HG03045 (cell line): ENCODE results near the gene KRT1.
"Not testable (repeated sequence)": the region's sequence is repeated elsewhere in the genome, so short reads cannot be mapped to it uniquely, and the experiment has no call there.

ENCODE experiments used
- ATAC-seq: cut with Tn5 transposase; IDR thresholded peaks from one replicate; pipeline ENCODE4 v1.9.1; 2021; ENCODE audit warnings: mild to moderate bottlenecking, moderate library complexity; ENCODE audit not compliant: unreplicated experiment

Gene KRT1

DNA sequence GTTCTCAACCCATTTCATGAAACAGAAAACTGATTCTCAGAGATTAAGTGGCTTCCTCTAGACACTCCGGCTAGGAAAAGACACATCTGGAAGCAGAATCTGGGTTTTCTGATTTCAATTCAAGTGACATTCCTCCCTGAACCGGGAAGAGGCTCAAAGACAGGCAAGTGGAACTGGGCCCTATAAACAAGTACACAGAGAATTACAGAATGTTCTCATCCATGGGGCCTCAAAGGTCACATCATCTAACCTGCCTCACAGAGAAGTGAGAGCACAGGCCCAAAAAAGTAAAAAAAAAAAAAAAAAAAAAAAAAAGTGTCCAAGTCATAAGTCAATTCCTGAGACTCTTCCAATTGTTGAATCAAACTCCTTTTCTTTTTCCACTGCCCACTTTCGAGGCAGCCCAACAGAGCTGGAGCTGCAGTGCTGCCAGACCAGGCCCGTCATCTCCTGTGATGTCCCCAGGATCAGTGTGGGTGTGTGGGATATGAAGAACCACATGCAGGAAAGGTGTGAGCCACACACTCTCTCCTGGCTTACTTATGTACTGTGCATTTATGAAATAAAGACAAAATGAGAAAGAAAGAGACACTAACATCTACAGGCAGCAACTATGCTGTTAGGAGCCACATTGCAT is 2.8 kb upstream of the KRT1 start:
- ATAC-seq, result no peak

- no peak for ATAC-seq
Observed at GRCh38 chr12:52682381-52682660, 2.1 kb upstream of the KRT1 start.

DNA sequence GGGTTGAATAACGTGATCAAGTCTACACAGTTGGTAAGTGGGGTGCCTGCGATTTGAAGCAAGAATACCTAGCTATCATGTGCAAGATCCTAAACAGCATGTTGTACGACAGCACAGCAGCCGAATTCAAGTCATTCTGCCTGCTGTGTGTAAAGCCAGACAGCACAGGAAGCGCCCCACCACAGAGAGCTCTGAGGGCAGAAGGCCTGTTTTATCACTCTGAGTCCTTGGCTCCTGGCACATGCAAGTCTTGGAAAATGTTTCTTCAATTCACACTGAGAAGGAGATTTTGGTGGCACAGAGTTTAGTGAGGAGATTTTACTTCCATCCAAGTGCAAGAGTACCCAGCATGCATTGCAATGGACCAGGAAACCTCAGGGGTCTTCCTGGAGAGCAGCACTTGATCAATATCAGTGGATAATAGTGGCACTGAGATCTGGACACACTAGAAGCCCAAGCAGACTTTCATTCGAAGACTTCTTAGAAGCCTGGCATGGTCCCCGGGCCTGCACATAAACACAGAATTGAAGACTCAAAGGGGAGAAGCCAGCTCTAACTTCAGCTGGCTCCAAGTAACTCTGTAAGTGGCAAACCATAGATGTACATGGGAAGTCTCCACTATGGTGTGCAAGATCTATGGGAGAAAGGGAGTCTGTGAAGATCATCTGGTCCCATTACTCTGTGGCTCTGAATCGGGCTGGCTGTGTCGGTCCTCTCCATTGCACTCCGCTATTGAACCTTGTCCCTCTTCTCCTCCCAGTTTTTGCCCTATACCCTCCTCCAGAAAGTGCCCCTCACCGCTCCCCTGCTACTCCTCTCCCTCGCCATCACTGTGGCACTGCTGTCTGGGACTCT is 1.5 kb upstream of the KRT1 start:
- ATAC-seq, result no peak

DNA sequence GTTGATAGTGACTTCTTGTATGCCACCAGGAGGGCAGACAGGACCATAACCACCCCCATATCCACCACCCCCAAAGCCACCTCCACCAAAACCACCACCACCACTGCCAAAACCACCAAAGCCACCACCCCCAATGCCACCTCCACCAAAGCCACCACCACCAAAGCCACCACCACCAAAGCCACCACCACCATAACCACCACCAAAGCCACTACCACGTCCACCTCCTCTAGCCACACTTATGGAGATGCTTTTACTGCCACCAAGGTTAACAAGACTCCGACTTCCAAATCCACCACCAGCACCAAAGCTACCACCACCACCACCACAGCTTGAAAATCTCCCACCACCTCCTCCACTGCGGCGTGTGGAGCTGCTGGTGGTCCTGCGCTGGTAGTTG is 332 bp downstream of the KRT1 start:
- ATAC-seq, result no peak

DNA sequence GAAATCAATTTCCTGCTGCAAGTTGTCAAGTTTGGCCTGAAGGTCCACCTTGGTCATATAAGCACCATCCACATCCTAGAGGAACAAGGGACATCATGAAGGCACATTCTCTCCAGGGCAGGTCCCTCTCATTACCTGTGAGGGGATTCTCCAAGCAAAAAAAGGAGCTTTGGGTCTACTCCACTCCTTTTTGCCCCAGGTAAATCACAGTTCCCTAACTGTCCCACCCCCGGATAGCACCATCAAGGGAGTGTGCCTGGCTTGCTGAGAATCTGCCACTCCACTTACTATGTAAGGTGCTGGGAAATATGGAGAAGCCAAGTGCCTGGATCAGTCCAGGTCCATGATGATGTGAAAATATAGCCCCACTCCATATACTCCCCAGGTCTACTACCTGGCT is 2.5 kb downstream of the KRT1 start:
- ATAC-seq, result no peak

DNA sequence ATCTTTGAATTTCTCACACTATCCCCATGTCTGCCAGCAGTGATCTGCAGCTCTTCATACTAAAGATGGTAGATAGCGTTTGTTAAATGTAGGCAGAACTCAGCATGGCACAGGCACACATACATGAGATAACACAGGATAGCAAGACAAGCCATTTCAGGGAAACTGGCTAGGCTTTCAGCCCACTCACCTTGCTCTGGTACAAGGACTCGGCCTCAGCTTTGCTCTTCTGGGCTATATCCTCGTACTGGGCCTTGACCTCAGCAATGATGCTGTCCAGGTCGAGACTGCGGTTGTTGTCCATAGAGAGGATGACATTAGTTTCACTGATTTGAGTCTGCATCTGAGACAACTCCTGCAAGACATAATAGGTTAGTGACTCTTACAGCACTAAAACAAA is 3.1 kb downstream of the KRT1 start:
- no peak for ATAC-seq

GRCh38 chr12:52676163-52676562 is 4.0 kb downstream of the KRT1 start:
- ATAC-seq, result no peak

- no peak for ATAC-seq
Observed at GRCh38 chr12:52675301-52675701, 4.9 kb downstream of the KRT1 start.

DNA sequence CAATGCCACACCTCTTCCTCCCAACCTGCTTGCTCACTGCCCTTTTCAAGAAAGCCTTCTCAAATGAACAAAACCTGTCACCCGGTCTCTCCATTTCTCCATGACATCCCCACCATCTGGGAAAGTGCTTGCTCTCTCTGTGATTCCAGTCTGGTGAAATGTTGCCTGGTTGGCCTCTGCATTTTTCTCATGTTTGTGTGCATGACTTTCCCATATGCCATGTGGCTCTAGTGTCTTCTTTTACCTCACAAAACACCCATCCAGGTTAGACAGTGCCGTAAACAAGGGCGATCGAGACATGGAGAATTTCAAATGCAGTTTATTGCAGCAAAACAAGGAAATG is 5.8 kb downstream of the KRT1 start:
- no peak for ATAC-seq

DNA sequence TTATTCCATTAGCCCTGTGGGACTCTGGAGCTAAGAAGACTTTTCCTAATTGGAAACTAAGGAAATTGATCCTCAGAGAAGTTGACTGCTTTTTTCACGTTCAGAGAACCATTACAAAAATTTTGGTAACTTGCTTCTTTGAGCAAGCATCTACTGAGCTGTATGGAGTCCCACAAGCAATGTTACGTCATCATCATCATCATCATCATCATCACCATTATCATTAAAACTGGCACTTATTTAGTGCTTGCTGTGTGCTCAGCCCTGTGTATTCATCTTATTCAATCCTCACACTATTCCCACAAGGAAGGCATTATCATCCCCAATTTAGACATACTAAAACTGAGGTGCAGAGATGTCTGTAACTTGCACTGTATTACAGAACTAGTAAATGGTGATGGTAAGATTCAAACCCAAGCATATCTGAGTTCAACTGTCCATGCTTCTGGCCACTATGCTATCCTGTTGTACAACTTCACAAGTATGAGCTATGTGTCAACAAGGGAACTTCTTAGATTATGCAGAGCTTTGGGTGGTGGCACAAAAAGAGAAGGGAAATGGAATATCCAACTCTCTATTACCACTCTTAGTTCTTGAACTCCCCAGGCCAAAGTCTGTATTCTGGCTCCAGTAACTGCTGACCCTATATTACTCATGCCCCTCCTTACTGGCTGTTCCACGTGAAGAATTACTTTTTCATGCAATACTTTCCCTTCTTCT is 6.3 kb downstream of the KRT1 start:
- no peak for ATAC-seq

- no peak for ATAC-seq
Observed at GRCh38 chr12:52673217-52673616, 7.0 kb downstream of the KRT1 start.

DNA sequence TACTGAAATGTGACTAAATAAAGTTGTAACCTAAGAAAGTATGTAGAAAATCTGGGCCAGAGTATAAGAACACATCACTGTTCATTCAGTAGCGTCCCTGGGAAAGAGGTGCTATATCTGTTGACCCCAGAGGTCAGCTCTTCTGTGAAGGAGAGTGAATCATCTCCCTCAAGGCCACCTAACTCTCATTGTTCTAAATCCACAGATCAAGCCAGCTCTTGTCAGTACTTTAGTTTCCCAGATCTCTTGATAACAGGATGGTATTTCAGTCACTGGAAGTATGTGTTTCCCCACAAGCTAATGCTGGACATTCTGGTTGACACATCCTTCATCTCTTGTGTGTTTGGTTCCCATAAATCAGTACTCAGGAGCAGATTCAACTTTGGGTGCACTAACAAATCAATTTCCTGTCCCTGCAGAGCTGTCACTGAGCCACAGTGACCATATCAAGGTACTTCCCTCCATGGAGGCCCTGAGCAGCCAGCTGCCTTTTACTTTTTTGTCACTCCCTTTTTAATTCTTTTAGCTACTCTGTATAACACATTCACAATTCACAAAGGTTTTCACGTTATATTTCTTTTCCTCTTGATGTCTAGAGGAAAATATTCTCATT is 7.8 kb downstream of the KRT1 start:
- ATAC-seq, result no peak

GRCh38 chr12:52670961-52671360 is 9.2 kb downstream of the KRT1 start:
- no peak for ATAC-seq

DNA sequence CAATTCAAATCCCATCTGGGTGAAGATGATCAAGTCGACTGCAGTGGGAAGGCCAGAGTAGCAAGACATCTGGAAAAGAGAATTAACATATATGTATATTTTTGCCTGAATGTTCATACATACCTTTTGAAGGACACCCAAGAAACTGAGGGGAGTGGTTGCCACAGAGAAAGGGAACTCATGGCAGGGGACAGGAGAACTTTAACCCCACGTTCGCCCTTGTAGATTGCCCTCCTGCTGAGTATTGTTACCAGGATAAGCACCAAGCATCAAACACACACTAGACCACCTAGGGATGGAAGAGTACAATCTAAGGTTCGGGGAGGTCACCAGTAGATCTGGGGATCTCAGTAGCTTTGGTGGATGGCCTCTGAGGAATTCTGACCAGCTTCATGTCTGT is 9.7 kb downstream of the KRT1 start:
- ATAC-seq, result no peak

DNA sequence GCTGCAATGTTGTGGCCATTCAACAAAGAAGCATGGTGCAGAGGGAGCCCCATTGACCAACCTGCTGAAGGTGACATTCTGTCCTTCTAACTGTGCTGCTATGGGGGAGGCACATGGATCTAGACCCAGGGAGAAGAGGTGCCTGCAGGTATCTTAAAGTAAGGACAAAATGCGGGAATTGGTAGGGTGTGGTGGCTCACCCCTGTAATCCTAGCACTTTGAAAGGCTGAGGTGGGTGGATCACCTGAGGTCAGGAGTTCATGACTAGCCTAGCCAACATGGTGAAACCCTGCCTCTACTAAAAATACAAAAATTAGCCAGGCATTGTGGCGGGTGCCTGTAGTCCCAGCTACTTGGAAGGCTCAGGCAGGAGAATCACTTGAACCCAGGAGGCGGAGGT is 10.3 kb downstream of the KRT1 start:
- not testable (repeated sequence) for ATAC-seq

DNA sequence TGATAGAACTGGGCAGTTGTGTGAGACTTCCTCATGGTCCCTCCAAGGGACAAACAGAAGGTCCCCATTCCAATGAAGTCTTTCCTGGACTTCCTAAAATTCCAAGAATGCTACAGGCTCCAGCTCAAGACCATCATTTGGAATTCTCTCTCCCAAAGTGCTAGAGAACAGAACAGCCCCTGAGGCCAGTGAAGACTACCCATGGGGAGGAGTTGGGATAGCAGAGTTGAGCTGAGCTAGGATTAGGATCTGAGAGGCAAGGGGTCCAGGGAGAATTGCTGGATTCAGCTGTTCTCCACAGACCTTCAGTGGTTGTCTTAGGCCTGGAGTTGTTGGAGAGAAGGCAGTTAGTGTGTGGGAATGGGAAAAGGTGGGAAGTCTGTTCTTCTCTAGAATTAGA is 10.8 kb downstream of the KRT1 start:
- ATAC-seq, result no peak

DNA sequence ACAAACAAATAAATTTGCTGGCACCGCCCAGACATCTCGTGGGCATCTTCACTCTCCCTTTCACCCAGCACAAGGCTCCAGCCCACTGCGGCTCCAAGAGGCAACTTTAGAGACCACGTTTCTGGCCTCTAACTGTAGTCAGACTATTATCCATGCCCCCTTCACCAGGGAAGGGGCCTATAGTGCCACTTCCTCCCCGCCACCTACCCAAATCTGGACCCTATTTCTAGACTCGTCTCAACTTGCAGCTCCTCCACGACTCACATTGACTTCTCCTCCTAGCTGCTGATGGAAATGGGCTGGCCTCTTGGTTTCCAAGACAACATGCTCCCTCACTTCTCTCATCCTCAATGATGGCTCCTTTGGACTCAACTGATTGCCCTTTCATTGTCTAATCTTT is 12.3 kb downstream of the KRT1 start:
- ATAC-seq, result no peak

DNA sequence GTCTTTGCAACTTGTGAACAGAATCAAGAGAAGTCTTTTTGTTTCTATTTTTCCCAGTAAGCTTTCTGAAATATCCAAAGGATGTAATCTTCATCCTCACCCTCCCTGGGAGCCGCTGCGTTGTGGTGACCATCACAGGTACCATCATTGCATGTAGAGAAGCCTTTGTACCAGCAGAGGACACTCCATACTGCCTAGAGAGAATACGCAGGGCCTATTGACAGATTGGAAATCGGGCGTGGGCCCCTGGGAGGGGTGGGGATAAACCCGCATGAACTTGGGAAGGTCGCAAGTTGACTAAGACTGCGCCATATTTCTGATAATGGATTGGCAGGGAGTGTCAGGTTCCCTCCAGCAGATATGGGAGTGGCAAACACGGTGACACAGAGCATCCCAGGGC is 12.7 kb downstream of the KRT1 start:
- ATAC-seq, result no peak

DNA sequence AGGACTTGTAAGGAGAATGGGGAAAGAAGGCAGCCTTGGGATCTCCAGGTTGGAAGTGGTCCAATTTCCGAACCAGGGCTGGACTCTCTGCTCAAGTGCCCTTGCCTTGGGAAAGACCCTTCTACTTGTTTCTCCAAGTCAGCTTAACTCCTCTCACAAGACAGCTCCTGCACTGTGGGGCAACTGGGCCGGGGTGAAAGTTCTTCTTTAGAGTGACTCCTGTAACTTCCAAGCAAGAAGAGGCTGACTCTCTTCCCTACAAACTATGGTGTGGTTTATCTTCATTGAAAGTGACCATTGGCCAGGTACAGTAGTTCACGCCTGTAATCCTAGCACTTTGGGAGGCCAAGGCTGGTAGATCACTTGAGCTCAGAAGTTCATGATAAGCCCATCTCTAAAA is 13.7 kb downstream of the KRT1 start:
- ATAC-seq, result no peak

- no peak for ATAC-seq
Observed at GRCh38 chr12:52663420-52663819, 16.8 kb downstream of the KRT1 start.

DNA sequence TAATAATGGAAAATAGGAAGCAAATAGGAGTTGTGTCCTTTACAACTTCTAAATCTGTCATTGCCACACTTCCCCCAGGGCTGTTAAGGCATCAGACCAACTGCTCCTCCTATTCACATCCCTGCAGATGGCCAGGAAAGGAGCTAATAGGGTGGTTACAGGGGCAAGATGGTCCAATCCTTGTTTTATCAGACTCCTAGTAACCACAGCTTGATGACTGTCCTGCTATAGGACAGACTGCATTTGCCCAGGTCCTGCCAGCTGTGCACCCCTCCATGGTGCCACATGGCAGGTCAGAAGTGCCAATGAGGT is 17.3 kb downstream of the KRT1 start:
- no peak for ATAC-seq
